ENCODE measurements around the gene RPS18.

RPS18 gene

GRCh38 chr6:33278392-33278741 lies 6.5 kb downstream of the RPS18 start:
- peaks cover 21% of the 10 kb centered on the region for H3K36me3 ChIP-seq (ENCODE audit: low read length)

GRCh38 chr6:33278810-33279209 lies 6.9 kb downstream of the RPS18 start:
- Histone ChIP-seq H3F3A (ENCODE audit: insufficient read depth) (peaks cover 68% of the 10 kb centered on the region), H3K36me3 (ENCODE audit: low read length) (peaks cover 16% of the 10 kb centered on the region), H3K9me2 (replicated peaks; ENCODE audit: insufficient read depth, low read length) (no peaks in the 10 kb centered on the region), H4K20me1 (ENCODE audit: low read depth, low read length) (peaks cover 9% of the 10 kb centered on the region; the same call in 1 of the 2 replicates), H3K27ac (ENCODE audit: low read depth, low read length) (peak overlapping the region; percentile 90; the same call in 1 of the 2 replicates), H3K4me3 (ENCODE audit: insufficient read depth, low read length, poor library complexity, severe bottlenecking) (no peak overlapping the region), H2AFZ (ENCODE audit: low read depth, low read length, severe bottlenecking) (no peak overlapping the region), H3K4me2 (ENCODE audit: low read depth, low read length, poor library complexity, severe bottlenecking) (no peak overlapping the region), H3K27me3 (ENCODE audit: low read length) (no peaks in the 10 kb centered on the region), H3K9ac (ENCODE audit: low read length) (no peak overlapping the region), H3K9me3 (ENCODE audit: insufficient read depth, low read length) (no peaks in the 10 kb centered on the region), H3K79me2 (ENCODE audit: insufficient read depth, low read length) (peaks cover 18% of the 10 kb centered on the region)
- TF ChIP-seq CTCF (IDR thresholded peaks at IDR 0.05; ENCODE audit: insufficient read depth, low read length, poor library complexity, severe bottlenecking) (no peak), EZH2phosphoT487 (conservative IDR thresholded peaks at IDR 0.05; ENCODE audit: low read length) (no peak)

More at GRCh38 chr6:33278392-33278741, 6.5 kb downstream of the RPS18 start:
- no peaks in the 10 kb centered on the region for H3K9me3 ChIP-seq (ENCODE audit: insufficient read depth, low read length)
- H3K4me2 ChIP-seq (ENCODE audit: low read depth, low read length, poor library complexity, severe bottlenecking) = peak overlapping the region; percentile 88
- peaks cover 13% of the 10 kb centered on the region for H4K20me1 ChIP-seq (ENCODE audit: low read depth, low read length)
- no peaks in the 10 kb centered on the region for H3K9me2 ChIP-seq (replicated peaks; ENCODE audit: insufficient read depth, low read length)
- no peaks in the 10 kb centered on the region for H3K27me3 ChIP-seq (ENCODE audit: low read length)
- H3K9ac ChIP-seq (ENCODE audit: low read length) = 0 out of 2 replicates have a peak overlapping the region, but pooled peaks have one; percentile 75
- TF ChIP-seq CTCF (IDR thresholded peaks at IDR 0.05; ENCODE audit: insufficient read depth, low read length, poor library complexity, severe bottlenecking) = no peak
- no peak overlapping the region for H3K4me3 ChIP-seq (ENCODE audit: insufficient read depth, low read length, poor library complexity, severe bottlenecking)
- peak overlapping the region; percentile 90 for H3K27ac ChIP-seq (ENCODE audit: low read depth, low read length)
- peaks cover 73% of the 10 kb centered on the region for H3F3A ChIP-seq (ENCODE audit: insufficient read depth)
- H3K79me2 ChIP-seq (ENCODE audit: insufficient read depth, low read length) = peaks cover 22% of the 10 kb centered on the region
- no peak overlapping the region for H2AFZ ChIP-seq (ENCODE audit: low read depth, low read length, severe bottlenecking)

GRCh38 chr6:33279257-33279695 lies 7.4 kb downstream of the RPS18 start:
- Histone ChIP-seq H2AFZ (ENCODE audit: low read depth, low read length, severe bottlenecking) (no peak overlapping the region), H4K20me1 (ENCODE audit: low read depth, low read length) (peaks cover 5% of the 10 kb centered on the region; the same call in 1 of the 2 replicates), H3K4me3 (ENCODE audit: insufficient read depth, low read length, poor library complexity, severe bottlenecking) (no peak overlapping the region), H3K27ac (ENCODE audit: low read depth, low read length) (no peak overlapping the region), H3K36me3 (ENCODE audit: low read length) (peaks cover 14% of the 10 kb centered on the region; the same call in 1 of the 2 replicates), H3F3A (ENCODE audit: insufficient read depth) (peaks cover 64% of the 10 kb centered on the region), H3K4me2 (ENCODE audit: low read depth, low read length, poor library complexity, severe bottlenecking) (no peak overlapping the region), H3K9me2 (replicated peaks; ENCODE audit: insufficient read depth, low read length) (no peaks in the 10 kb centered on the region), H3K27me3 (ENCODE audit: low read length) (no peaks in the 10 kb centered on the region), H3K9ac (ENCODE audit: low read length) (no peak overlapping the region), H3K9me3 (ENCODE audit: insufficient read depth, low read length) (no peaks in the 10 kb centered on the region), H3K79me2 (ENCODE audit: insufficient read depth, low read length) (peaks cover 13% of the 10 kb centered on the region)
- no peak for TF ChIP-seq EZH2phosphoT487 (conservative IDR thresholded peaks at IDR 0.05; ENCODE audit: low read length)
- TF ChIP-seq CTCF (IDR thresholded peaks at IDR 0.05; ENCODE audit: insufficient read depth, low read length, poor library complexity, severe bottlenecking) = no peak

All from SU-DHL-6 (cell line).